ENCODE measurements around the gene HEATR5A.
"Not testable (repeated sequence)": the region's sequence is repeated elsewhere in the genome, so short reads cannot be mapped to it uniquely, and the experiment has no call there.

DNA sequence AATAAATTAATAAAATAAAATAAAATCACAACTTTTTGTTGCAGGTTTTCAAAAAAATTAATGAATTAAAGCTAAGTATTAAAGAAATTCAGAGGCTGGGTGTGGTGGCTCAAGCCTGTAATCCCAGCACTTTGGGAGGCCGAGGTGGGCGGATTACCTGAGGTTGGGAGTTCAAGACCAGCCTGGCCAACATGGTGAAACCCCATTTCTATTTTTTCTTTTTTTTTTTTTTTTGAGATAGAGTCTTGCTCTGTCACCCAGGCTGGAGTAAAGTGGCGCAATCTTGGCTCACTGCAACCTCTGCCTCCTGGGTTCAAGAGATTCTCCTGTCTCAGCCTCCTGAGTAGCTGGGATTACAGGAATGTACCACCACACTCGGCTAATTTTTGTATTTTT lies 161.3 kb downstream of the HEATR5A start:
- TF ChIP-seq, protein P1, sequence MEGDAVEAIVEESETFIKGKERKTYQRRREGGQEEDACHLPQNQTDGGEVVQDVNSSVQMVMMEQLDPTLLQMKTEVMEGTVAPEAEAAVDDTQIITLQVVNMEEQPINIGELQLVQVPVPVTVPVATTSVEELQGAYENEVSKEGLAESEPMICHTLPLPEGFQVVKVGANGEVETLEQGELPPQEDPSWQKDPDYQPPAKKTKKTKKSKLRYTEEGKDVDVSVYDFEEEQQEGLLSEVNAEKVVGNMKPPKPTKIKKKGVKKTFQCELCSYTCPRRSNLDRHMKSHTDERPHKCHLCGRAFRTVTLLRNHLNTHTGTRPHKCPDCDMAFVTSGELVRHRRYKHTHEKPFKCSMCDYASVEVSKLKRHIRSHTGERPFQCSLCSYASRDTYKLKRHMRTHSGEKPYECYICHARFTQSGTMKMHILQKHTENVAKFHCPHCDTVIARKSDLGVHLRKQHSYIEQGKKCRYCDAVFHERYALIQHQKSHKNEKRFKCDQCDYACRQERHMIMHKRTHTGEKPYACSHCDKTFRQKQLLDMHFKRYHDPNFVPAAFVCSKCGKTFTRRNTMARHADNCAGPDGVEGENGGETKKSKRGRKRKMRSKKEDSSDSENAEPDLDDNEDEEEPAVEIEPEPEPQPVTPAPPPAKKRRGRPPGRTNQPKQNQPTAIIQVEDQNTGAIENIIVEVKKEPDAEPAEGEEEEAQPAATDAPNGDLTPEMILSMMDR (IDR thresholded peaks at IDR 0.05; ENCODE audit: borderline replicate concordance, extremely low read depth, low read length, poor library complexity, severe bottlenecking): not testable (repeated sequence)
- TF ChIP-seq EZH2 (IDR thresholded peaks at IDR 0.05; ENCODE audit: borderline replicate concordance, low read depth, low read length, severe bottlenecking): not testable (repeated sequence)
